Breast epithelium (tissue), 4 donors: ENCODE results near the gene SEMA4C. TPM values are rescaled to one million over a fixed set of nuclear protein-coding genes. Genes with fewer than 3 reads are reported as not detected.

Experiments used
- DNase-seq, 2 donors: peaks; one replicate each; pipeline ENCODE4 v3.0.0-alpha.2; 2019; ENCODE audit warnings: low spot score in 2 of 2
- H3K27ac ChIP-seq, 2 donors: fragments of 200-600 bp; sonication (generic) in 1 of 2; one replicate each; pipeline ENCODE4 v1.5.1; 2016 to 2019; ENCODE audit warnings: mild to moderate bottlenecking in 1 of 2
- H3K27me3 ChIP-seq, 2 donors: fragments of 200-600 bp; sonication (generic) in 1 of 2; one replicate each; pipeline versions ENCODE4 v1.5.1 to v1.6.0; 2017 to 2019; ENCODE audit warnings: control low read depth in 1 of 2, mild to moderate bottlenecking in 1 of 2
- H3K36me3 ChIP-seq: fragments of 200-600 bp; one replicate; pipeline ENCODE4 v1.5.1; 2019
- H3K4me1 ChIP-seq, 2 donors: fragments of 200-600 bp; sonication (generic); one replicate each; pipeline ENCODE4 v1.5.1; 2016 to 2019; ENCODE audit warnings: control low read depth in 1 of 2
- H3K4me3 ChIP-seq, 3 donors: fragments of 200-600 bp; sonication (generic); 1 replicate in 2 of 3; 2 replicates in 1 of 3; pipeline ENCODE4 v1.5.1; 2016 to 2019; ENCODE audit warnings: mild to moderate bottlenecking in 3 of 3, moderate library complexity in 2 of 3
- H3K9me3 ChIP-seq, 2 donors: fragments of 200-600 bp; sonication (generic) in 1 of 2; one replicate each; pipeline ENCODE4 v1.5.1; 2016 to 2019; ENCODE audit warnings: control low read depth in 1 of 2
- CTCF ChIP-seq, 3 donors: fragments of 450-650 bp; IDR thresholded peaks; one replicate each; pipeline ENCODE4 v1.5.1; 2016 to 2017; ENCODE audit warnings: antibody characterized with exemption in 3 of 3, mild to moderate bottlenecking in 3 of 3, moderate library complexity in 3 of 3
- POLR2A ChIP-seq: fragments of 450-650 bp; IDR thresholded peaks from one replicate; pipeline ENCODE4 v1.6.1; 2016; ENCODE audit warnings: antibody characterized with exemption, mild to moderate bottlenecking, moderate library complexity
- POLR2AphosphoS5 ChIP-seq, 3 donors: sonication (generic); formaldehyde crosslinking; IDR thresholded peaks; one replicate each; pipeline ENCODE4 v1.6.1; 2017; ENCODE audit warnings: antibody characterized with exemption in 3 of 3
- intact Hi-C: fragments of 100-400 bp; cut with DNase I; formaldehyde crosslinking; loops from one replicate; pipeline ENCODE4 v1.15.1; 2023; ENCODE audit warnings: low total_unique reads
- total RNA-seq, 3 donors: library from RNA; depleted of rRNA; stranded (reverse); fragments of >200 nt; gene quantifications; one replicate each; pipeline ENCODE4 v1.1.0, GENCODE V29; 2016

SEMA4C gene
- total RNA-seq, 3 donors from 2014 or later = 17.9 to 37.3 (median 31.5) TPM

- no peak for DNase-seq
- TF ChIP-seq POLR2A = no peak
- TF ChIP-seq CTCF (IDR thresholded peaks at IDR 0.05) = no peak
- TF ChIP-seq POLR2AphosphoS5 (IDR thresholded peaks at IDR 0.05) = no peak
- H3K27ac ChIP-seq = no peak overlapping the region
- intact Hi-C loops = no loop called here
- H3K36me3 ChIP-seq = no peaks in the 10 kb centered on the region
- H3K9me3 ChIP-seq = no peaks in the 10 kb centered on the region
- H3K4me3 ChIP-seq = no peak overlapping the region
- H3K27me3 ChIP-seq = no peaks in the 10 kb centered on the region
- no peaks in the 10 kb centered on the region for H3K4me1 ChIP-seq
These were observed 59.1 kb downstream of the SEMA4C start for GRCh38 chr2:96810783-96811192.

GRCh38 chr2:96809951-96810782 is 59.7 kb downstream of the SEMA4C start:
- Histone ChIP-seq H3K36me3 (no peaks in the 10 kb centered on the region), H3K27ac (no peak overlapping the region), H3K9me3 (no peaks in the 10 kb centered on the region), H3K4me1 (no peaks in the 10 kb centered on the region), H3K4me3 (no peak overlapping the region), H3K27me3 (no peaks in the 10 kb centered on the region)
- TF ChIP-seq CTCF (IDR thresholded peaks at IDR 0.05) (no peak), POLR2AphosphoS5 (IDR thresholded peaks at IDR 0.05) (no peak), POLR2A (no peak)
- intact Hi-C loops = no loop called here
- DNase-seq = no peak

Other genes with a start within 250 kb of the SEMA4C start
- gene KANSL3, start 231.8 kb downstream of the SEMA4C start, total RNA-seq = 10 to 100 TPM; 44.2 to 64.1 (median 53.1) TPM
- under 1 TPM in 2 of 3 donors, not detected in 1; 0.73 to 0.98 TPM for gene FER1L5, start 227.3 kb downstream of the SEMA4C start, total RNA-seq
- gene LMAN2L, start 130.0 kb downstream of the SEMA4C start, total RNA-seq = 10 to 100 TPM; 21.9 to 39.8 (median 24.3) TPM
- 10 to 100 TPM in 1 of 3 donors, 1 to 10 TPM in 2; 2.7 to 12.1 (median 9.5) TPM for gene CNNM4, start 109.2 kb downstream of the SEMA4C start, total RNA-seq
- gene CNNM3, start 53.8 kb downstream of the SEMA4C start, total RNA-seq = 10 to 100 TPM in 2 of 3 donors, 1 to 10 TPM in 1; 7.5 to 13.8 (median 11.8) TPM
- 1 to 10 TPM; 3.5 to 9.4 (median 7.2) TPM for gene ANKRD23, start 26.1 kb downstream of the SEMA4C start, total RNA-seq
- 10 to 100 TPM in 1 of 3 donors, 1 to 10 TPM in 2; 8.8 to 15.8 (median 9.2) TPM for gene ANKRD39, start 12.1 kb downstream of the SEMA4C start, total RNA-seq
- gene FAM178B, start 116.5 kb upstream of the SEMA4C start, total RNA-seq = 1 to 10 TPM in 1 of 3 donors, not detected in 2; 1.3 TPM
- 10 to 100 TPM; 14.0 to 17.7 (median 15.2) TPM for gene FAHD2B, start 224.8 kb upstream of the SEMA4C start, total RNA-seq
- gene ANKRD36, start 243.1 kb upstream of the SEMA4C start, total RNA-seq = 10 to 100 TPM; 37.0 to 64.7 (median 44.6) TPM